ENCODE results near the gene STAG1.

The STAG1 gene

DNA sequence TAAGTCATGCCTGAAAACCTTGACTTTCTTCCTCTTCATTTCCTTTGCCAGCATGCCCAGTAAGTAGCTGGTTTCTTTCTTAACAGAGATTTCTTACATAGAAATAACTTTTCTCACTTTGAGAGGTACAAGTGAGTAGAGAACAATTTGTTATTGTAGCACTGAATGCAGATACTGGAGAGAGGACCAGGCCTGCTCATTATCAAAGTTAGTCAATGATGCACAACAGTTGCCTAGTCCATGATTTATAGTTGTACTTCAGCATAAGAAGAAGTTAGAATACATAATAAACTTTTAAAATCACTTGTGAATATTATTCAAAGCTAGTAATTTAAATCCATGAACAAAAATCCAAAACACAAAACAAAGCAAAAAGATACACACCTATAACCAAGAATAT, 289.0 kb downstream of the STAG1 start:
- TF ChIP-seq, protein P1, sequence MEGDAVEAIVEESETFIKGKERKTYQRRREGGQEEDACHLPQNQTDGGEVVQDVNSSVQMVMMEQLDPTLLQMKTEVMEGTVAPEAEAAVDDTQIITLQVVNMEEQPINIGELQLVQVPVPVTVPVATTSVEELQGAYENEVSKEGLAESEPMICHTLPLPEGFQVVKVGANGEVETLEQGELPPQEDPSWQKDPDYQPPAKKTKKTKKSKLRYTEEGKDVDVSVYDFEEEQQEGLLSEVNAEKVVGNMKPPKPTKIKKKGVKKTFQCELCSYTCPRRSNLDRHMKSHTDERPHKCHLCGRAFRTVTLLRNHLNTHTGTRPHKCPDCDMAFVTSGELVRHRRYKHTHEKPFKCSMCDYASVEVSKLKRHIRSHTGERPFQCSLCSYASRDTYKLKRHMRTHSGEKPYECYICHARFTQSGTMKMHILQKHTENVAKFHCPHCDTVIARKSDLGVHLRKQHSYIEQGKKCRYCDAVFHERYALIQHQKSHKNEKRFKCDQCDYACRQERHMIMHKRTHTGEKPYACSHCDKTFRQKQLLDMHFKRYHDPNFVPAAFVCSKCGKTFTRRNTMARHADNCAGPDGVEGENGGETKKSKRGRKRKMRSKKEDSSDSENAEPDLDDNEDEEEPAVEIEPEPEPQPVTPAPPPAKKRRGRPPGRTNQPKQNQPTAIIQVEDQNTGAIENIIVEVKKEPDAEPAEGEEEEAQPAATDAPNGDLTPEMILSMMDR (conservative IDR thresholded peaks at IDR 0.05) = no peak
- no peak overlapping the region for H3K27ac ChIP-seq

DNA sequence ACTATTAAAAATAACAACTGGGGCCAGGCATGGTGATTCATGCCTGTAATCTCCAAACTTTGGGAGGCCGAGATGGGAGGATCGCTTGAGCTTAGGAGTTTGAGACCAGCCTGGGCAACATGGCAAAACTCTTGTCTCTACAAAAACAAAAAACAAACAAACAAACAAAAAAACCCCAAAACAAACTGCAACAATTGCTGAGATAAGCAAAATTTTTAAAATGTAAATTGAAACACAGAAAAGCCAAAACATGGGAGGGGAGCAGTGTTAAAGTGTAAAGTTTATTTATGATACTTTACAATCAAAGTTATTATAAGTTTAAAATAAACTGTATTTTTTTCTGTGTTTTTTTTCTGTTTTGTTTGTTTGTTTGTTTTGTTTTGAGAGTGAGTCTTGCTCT, 294.4 kb downstream of the STAG1 start:
- TF ChIP-seq, protein P1 (conservative IDR thresholded peaks at IDR 0.05) = no peak
- H3K27ac ChIP-seq = no peak overlapping the region

DNA sequence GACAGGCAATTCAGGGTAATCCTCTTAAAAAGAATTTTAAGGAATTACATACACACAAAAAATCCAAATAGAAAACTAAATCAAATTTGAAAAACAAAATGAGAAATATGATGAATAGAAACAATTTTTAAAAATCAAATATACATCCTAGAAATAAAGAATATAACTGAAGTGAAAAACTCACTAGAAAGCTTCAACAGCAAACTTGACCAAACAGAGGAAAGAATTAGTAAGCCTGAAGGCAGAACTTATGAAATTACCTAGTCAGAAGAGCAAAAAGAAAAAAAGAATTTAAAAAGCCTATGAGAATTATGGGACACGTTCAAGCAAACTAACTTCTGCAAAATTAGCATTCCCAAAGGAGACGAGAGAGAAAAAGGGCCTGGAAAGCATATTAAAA, 296.0 kb downstream of the STAG1 start:
- no peak overlapping the region for H3K27ac ChIP-seq
- TF ChIP-seq, protein P1 (conservative IDR thresholded peaks at IDR 0.05) = no peak

DNA sequence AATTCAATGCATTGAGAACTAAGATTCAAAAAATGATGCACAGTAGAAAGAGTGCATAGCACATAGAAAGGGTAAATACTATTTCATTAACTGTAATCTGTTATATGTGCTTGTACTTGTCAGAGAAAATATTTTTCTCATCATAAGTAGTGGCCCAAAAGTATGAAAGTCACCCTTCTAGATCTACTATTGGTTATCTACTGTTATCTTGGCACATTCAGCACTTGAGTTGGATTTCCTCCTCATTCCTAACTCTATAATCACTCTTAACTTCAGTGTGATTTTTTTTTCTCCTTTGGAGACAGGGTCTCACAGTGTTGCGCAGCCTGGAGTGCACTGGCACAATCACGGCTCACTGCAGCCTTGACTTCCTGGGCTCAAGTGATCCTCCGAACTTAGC, 307.6 kb downstream of the STAG1 start:
- TF ChIP-seq, protein P1 (conservative IDR thresholded peaks at IDR 0.05) = no peak
- no peak overlapping the region for H3K27ac ChIP-seq

DNA sequence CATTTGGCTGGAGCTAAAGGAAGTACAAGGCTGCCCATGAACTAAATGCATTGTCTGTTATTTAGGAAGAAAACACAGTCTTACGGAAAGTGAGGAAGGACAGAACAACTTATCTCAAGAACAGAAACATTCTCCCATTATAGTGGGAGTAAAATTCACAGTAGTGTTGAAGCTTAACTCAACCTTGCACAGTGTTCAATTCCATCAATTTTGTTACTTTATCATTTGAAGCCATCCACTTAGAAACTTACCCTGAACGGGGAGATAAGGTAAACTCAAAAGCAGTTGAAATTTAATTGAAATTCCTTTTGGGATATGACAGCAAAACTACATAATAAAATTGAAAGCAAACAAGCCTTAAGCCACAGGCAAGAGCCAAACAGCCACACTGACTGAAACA, 315.1 kb downstream of the STAG1 start:
- H3K27ac ChIP-seq = no peak overlapping the region
- TF ChIP-seq, protein P1 (conservative IDR thresholded peaks at IDR 0.05) = no peak

DNA sequence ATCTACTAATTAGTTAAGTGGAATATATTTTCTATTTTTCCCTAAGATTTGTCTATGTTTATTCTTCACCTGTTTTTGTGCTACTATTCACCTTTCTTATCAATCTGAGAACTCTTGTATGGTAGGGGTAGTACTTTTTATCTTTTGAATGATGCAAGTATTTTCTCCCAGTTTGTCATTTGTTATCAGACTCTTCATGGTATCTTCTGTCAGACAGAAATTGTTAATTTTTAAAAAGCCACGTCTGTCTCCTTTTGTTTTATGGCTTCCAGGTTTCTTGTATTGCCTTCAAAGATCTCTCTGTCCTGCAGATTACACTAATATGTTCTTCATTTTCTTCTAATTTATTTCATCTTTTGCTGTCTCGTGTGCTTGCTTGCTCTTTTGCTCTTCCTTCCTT, 317.7 kb downstream of the STAG1 start:
- TF ChIP-seq, protein P1 (conservative IDR thresholded peaks at IDR 0.05) = no peak
- H3K27ac ChIP-seq = no peak overlapping the region

DNA sequence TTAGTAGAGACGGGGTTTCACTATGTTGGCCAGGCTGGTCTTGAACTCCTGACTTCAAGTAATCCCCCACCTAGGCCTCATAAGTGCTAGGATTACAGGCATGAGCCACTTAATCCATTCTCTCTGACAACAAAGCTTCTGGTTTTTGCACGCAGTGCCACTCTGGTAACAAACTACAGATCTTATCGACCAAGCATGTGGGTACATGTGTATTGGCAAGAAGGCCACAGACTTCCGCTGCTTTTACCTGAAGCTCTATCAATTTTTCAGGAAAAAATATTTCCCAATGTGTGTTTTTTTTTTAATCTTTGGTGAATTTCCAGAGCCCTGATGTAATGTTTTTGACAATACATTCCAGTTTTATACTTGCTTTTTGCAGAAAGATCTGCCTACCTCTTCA, 319.5 kb downstream of the STAG1 start:
- no peak overlapping the region for H3K27ac ChIP-seq
- TF ChIP-seq, protein P1 (conservative IDR thresholded peaks at IDR 0.05) = no peak

DNA sequence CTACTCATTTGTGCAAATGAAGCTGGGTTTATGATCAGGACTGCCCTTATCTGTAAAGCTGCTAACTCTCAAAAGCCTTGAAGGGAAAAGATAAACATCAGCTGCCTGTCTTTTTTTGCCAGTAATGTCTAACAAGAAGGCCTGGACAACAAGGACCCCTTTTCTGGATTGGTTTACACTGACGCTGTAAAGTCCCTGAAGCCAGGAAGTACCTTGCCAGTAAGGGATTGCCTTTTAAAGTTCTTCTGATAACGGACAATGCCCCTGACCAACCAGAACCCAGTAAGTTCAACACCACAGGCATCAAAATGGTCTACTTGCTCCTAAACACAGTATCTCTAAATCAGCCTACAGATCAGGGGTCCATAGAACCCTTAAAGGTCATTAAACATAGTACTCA, 324.0 kb downstream of the STAG1 start:
- TF ChIP-seq, protein P1 (conservative IDR thresholded peaks at IDR 0.05) = no peak
- H3K27ac ChIP-seq = no peak overlapping the region
